HG03045 (cell line): Measurements from ENCODE around the gene STRA8.
"Not testable (repeated sequence)": the region's sequence is repeated elsewhere in the genome, so short reads cannot be mapped to it uniquely, and the experiment has no call there.

ENCODE experiments used
- ATAC-seq: cut with Tn5 transposase; IDR thresholded peaks from one replicate; pipeline ENCODE4 v1.9.1; 2021; ENCODE audit warnings: mild to moderate bottlenecking, moderate library complexity; ENCODE audit not compliant: unreplicated experiment

Gene STRA8

DNA sequence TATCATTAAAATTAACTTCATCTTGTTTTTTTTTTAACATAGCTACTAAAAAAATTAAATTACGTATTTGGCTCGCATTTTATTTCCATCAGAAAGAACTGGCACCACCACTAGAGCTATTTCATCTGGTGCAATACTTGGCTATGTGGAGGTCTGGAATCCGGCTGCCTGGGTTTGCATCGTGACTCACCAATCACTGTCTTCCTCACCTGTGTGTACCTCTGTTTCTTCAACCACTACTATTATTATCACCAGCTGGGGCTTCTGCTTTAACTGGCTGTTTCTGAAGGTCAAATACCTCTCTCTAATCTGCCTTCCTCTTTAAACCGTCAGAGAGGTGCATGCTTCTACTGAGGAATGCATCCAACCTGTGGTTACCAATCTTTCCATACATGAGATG lies 28.8 kb upstream of the STRA8 start:
- ATAC-seq, result no peak

DNA sequence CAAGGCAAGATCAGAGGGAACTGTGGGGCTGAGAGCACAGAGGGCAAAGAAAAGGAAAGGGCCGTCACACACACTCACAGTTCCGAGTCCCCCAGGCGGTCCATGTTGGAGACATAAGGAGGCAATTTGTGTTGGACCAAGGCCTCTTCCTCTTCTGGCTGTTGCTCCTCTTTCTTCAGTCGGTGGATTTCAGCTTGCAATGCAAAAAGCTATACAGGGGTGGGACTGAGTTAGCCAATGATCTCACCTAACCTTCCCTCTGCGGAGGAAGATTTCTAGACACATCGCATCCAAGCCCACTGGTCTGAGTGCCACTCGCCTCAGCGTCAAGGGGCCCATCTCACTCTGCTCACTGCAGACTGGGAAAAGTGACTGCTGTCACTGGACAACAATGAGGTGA lies 27.8 kb upstream of the STRA8 start:
- no peak for ATAC-seq

DNA sequence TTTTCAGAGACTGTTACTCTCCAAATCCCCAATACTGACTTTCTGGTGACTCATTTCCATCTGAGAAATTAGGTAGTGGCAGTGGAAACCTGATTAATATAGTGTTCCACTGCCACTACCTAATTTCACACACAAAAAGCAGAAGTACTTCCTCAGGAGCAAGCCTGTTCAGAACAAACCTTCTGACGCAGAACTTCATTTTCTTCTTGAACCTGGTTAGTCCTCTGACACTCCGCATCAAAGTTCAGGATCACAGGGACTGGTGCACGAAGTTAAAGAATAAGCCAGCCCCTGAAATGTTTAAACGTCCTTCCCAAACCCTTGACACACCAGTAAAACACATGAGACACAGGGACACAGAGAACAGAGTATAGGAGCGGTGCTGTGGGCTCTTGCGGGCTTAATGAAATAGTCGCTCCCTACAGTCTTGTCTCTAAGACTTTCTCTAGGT lies 26.7 kb upstream of the STRA8 start:
- ATAC-seq, result no peak

DNA sequence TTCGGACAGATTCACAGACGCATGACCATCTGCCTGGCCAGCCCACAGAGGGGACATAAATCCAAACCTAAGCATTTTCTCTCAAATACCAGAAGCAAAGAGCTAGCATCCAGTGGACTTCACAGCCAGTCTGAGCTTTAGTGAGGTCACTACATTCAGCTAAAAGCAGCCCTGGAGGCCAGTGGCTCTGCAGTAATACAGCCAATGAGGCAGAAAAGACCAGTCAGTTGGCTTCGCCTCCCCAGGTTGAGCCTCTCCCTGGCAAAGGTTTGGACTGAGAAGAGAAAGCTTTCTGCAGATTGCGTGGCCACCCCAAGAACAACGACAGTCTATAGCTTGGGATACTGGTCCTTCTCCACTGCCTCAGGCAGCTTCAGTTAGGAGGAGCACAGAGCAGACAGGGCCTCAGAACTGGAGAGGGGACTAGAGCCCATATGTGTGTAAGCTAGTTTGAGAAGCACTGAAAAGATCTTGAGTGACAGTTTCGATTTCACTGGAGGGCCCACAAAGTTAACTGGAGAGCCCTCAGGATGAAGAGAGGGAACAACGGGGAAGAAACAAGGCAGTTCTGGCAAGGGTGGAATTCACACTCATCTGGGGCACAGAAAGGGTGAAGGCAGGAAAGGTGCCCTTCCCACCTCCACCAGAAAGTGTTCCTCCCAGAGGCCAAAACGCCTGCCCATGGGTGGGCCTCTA lies 26.1 kb upstream of the STRA8 start:
- ATAC-seq, result no peak

DNA sequence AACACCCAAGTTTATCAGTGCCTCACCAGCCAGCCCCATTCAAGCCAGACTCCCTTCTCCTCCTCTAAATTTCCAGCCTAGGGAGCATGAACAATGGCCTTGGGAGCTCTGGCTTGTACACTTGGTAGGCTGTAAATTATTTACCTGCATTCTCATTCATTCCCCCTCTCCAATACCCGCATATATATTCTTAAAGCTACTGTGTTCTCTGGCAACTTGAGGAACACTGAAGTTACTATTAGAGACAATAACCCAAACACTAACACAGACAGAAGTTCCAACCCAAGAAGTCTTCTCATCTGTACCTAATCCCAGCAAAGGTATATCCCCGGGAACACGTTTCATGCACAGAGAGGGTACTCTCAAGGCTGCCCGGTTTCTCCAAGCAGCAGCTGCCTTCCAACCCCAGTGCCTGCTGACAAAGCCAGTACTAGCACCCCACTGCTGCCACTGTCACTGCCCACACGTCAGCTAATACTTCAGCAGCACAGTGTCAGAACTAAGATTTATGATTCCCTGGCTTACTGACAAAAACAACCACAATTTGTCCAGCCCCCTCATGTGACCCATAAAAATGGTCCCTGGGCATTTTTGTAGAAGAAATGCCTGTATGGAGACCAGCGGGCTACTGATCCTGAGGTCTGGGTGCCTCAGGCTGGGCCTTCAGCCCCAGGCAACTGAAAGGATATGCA lies 25.4 kb upstream of the STRA8 start:
- ATAC-seq, result no peak

DNA sequence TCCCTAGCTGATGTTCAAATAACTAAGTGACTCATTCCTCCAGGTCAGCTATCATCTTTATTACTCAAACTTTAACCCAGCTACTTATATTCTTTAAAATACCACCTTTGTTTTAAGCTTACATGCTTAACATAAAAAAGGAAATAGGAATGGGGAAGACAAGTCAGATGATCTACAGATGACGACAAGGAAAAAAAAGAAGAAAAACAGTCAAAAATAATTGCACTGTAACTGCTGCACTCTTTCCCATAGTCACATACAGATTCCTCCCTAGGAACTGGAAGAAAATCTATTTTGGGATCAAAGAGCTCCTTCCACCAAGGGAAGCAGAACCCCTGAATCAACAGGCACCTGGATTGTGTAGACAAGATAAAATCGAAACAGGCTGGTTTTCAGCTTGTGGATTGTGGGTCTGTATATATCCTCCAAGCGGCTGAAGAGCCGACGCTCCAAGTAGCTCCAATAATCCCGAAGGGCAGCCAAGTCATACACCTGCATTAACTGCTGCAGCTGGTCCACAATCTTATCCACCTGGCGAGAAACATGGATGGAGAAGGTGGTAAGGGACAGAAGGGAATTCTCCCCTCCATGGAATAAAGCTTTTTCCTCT lies 24.3 kb upstream of the STRA8 start:
- ATAC-seq, result no peak

DNA sequence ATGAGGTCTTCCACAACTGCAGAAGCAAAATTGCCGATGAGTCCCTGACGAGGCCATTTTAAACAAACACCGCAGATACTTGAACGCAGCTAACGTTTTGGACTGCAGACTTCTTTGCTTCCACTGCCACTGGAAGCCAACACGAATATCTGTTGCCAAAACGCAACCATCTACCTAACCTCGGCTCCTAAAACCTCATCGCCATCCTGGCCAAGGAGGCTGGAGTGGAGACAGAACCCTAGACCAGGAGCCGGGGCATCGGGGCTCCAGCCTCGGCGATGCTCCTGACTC lies 22.8 kb upstream of the STRA8 start:
- ATAC-seq, result peak; percentile 6

DNA sequence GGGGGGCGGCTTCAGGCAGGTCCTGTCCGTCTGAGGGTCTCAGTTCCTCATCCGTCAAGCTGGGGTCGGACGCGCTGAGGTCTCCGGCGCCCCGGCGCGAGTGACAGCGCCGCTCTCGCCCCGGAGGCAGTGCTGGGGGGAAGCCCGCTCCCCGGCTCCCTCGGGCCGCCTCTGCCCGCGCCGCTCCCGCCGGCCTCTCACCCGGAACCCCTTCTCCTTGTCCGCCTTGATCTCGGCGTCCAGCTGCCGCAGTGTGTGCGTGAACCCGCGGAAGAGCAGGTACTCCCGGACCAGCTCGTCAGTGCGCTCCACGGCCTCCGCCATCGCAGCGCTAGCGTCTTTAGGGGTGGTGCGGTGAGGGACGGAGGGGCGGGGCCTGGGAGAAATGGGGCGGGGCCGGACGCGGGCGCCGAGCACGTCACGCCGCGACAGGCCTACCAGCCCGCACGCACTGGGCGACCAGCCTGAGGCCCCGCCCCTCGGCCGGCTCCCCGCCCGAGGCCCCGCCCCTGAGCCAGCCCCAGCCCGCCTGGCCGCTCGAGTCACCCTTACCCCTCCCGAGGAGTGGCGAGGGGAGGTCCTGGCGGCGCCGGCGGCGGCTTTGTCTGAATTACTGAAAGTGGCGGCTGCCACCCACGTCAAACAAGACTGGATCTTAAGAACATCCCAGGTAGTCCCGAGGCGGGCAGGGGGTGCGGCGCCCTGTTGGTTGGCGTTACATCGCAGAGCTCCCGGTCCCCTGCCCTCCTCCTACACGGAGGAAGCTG lies 22.3 kb upstream of the STRA8 start, which contains the start of gene WDR91:
Gene WDR91, minus strand, starts transcription at position 348 of the 767 bp plus-strand sequence. Its CDS starts 24 bp downstream, at position 324.
- peak; percentile 85 for ATAC-seq

DNA sequence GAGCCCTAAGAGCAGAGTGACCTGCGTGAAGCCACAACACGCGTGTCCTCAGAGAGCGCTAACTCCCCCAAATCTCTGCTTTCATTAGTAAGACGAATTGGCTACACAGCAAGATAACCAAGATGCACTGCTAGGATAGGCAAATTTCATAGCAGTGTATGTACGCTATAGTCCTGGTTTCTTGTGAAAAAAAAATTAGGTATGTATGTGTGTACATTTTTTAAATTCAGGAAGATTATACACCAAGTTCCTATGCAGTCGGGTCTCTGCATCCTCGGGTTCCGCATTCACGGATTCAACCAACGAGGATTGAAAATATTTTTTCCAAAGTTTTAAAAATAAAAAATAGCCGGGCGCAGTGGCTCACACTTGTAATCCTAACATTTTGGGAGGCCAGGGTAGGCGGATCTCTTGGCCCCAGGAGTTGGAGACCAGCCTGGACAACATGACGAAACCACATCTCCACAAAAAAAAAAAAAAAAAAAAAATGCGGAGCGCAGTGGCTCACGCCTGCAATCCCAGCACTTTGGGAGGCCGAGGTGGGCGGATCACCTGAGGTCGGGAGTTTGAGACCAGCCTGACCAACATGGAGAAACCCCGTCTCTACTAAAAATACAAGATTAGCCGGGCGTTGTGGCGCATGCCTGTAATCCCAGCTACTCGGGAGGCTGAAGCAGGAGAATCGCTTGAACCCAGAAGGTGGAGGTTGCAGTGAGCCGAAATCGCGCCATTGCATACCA lies 21.5 kb upstream of the STRA8 start:
- not testable (repeated sequence) for ATAC-seq

DNA sequence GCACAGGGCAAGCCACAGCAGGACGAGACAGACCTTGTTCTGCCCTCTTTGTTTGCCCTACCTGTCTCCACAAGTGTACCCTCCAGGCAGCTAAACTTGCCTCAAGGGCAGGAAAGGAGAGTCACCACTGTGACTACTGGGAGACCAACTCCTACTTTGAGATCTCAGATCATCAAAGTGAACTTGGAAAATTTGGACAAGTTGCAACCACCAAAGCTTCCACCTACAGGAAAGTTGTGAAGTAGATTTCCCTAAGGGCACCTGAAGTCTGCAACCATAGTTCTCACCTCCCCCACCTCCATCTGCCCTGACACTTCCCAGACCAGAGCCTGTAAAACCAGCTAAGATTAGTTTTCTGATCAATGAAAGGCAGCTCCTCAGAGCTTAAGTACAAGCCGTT lies 19.8 kb upstream of the STRA8 start:
- ATAC-seq, result no peak

DNA sequence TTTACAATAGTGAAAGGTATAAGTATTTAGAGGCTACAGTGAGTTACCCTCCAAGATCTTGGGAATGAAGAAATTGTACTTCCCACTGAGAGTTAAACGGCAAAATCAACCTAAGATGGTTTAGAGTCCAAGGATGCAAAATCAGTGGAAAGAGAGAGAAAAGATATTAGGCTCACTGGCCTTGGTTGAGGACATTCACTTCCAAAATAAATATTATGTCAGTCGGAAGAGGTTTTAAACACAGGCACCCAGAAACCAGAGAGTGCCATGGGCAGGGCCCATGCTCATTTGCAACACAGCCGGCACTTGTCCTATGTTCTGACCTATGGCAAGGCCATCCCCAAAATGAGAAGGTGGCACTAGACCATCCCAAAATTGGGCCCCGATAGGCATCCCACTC lies 18.5 kb upstream of the STRA8 start:
- ATAC-seq, result no peak

DNA sequence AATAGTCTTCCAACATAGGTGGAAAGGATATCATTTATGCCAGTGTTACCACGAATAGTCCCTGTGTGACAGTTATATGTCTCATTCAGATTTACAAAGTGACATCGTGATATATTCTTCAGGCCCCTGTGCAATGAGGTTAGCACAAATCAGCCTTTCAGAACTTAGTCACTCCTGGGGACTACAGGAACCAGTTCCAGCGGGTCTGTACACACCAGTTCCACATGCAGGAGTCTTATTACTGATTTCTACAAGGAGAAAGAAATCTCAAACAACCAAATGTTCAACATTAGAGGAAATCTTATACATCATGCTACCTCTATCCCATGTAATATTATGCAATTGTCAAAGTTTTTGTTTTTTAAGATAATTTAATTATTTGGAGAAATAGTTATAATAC lies 17.9 kb upstream of the STRA8 start:
- no peak for ATAC-seq

DNA sequence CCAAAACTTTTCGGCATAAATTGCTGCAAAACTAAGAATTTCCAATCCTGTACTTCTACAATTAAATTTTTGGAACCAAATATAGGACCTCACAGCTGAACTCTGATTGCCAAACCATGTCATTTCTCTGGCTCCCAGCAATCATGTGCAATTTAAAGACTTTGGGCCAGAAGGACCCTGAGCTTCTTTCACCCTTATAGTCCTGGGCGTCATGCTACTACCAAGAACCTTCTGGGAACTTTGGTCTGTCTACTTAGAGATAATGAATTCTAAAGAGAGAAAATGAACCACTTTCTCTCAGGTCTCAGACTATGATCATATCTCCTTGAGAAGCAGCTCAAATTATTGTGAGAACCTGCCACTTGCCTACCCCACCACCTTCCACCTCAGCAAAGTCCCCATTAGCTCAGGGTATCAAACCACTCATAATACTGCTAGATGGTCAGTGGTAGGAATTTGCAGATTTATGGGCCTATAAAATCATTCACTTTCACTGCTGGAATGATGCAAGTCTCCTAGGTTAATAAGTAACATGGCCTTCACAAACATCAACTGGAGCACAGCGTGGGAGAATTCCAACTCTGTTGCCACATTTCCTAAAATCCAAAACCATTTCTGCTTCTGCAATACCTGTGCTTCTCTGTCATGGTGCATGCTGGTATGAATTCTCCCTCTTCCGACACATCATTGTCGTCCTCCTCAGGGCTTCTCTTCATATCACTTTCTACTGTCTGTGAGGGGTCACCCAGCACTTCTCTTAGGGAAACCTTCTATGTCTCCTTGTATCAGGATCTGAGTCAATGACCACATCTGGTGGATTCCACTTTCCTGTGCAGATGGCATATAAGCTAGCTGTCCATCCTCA lies 15.8 kb upstream of the STRA8 start:
- no peak for ATAC-seq

DNA sequence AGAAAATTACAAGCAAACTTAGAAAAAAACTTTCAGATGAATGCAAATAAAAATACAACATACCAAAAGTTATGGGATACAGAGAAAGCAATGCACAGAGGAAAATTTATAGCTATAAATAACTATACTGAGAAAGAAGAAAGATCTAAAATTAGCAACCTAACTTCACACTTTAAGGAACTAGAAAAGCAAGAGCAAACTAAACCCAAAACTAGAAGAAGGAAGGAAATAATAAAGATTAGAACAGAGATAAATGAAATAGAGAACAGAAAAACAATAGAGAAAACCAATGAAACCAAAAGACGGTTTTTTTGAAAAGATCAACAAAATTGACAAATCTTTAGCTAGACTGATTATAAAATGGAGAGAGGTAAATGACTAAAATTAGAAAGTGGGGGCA lies 9.6 kb upstream of the STRA8 start:
- ATAC-seq, result no peak

DNA sequence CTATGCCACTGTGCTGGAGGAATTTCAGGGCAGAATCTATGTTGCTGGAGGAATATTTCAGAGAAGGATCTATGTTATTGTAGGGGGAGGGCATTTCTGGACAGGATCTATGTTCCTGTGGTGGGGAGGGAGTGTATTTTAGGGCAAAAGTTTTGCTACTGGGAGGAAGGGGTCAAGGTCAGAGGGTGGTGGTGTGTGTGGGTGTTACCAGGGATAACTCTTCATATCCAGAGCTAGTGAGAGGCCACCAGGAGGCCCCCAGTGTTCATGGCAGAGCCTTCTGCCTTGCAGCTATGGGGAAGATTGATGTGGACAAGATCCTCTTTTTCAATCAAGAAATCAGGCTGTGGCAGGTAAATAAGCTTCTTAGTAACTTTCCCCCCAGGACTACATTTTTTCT lies 2.0 kb upstream of the STRA8 start:
- no peak for ATAC-seq

DNA sequence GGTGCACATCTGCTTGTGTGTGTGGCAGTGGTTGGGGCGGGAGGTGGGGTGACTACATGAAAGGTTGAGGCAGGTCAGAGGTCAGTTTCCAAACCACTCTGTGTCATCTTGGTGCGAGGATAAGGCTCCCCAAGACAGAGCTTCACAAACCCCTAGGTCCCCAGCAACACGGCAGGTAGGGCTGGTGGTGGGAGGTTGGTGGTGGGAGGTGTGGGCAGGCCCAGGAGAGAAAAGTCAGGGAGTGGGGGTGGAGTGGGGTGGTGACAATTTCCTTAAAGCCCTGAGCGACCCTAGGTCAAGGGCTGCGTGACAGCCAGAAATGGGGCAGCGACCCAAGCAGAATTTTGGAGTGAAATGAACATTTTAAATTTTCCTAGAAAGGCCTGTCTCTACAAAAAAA lies 1.6 kb upstream of the STRA8 start:
- ATAC-seq, result no peak

DNA sequence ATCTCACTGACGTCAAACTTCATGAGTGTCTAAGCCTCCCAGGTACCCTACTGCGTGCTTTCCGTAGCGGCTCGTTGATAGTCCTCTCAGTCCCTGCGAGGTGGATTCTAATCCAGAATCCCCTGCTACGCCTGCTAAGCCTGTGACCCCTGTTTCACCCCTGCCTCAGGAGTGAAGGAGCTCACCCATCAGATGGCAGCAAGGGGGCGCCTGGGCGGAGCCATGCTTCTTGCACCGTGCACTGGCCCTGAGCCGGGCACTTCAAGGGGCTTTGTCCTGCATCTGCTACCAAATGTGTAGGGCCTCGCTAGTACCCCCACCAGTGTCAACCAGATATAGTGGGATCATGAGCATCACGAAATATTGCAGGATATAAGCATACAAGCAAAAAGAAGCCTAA lies 918 bp upstream of the STRA8 start:
- no peak for ATAC-seq

DNA sequence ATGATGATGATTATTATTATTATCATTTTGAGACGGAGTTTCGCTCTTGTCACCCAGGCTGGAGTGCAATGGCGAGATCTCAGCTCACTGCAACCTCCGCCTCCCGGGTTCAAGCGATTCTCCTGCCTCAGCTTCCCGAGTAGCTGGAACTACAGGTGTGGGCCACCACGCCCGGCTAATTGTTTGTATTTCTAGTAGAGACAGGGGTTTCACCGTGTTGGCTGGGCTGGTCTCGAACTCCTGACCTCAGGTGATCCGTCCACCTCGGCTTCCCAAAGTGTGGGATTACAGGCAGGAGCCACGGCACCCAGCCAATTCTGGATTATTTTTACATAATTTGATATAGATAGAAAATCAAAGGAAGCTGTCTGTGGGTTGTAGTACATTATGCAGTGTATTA lies 457 bp downstream of the STRA8 start:
- ATAC-seq, result not testable (repeated sequence)

DNA sequence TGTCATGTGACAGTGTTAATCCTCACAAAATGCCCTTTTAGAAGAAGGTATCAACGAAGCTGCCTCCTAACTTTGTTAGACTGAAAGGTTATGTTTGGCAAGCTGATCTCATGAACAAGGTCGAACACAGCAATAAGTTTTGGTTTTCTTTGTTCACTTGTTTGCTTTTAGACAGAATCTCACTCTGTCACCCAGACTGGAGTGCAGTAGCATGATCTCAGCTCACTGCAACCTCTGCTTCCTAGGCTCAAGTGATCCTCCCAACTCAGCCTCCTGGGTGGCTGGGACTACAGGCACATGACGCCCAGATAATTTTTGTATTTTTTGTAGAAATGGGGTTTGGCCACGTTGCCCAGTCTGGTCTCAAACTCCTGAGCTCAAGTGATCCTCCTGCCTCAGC lies 1.1 kb downstream of the STRA8 start:
- no peak for ATAC-seq

DNA sequence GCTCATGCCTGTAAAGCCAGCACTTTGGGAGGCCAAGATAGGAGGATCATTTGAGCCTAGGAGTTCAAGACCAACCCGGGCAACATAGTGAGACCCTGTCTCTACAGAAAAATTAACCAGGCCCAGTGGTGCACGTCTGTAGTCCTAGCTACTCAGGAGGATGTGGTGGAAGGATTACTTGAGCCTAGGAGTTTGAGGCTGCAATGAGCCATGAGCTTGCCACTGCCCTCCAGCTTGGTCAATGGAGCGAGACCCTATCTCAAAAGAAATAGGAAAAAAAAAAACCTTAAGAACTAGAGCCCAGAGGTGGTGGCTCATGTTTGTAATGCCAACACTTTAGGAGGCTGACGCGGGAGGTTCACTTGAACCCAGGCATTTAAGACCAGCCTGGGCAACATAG lies 2.2 kb downstream of the STRA8 start:
- no peak for ATAC-seq
